K562 (cell line): ENCODE results near the gene UBL5. TPM values are rescaled to one million over a fixed set of nuclear protein-coding genes. Genes with fewer than 3 reads are reported as not detected.

Experiments used
- CBX1 ChIP-seq: sonication (generic); IDR thresholded peaks from 2 replicates; pipeline ENCODE4 v1.6.1; 2016; ENCODE audit warnings: antibody characterized with exemption, low read depth, mild to moderate bottlenecking
- CXXC5 ChIP-seq: fragments of 250-450 bp; sonication (Bioruptor Pico); IDR thresholded peaks from 2 replicates; pipeline ENCODE4 v1.8.0; 2022; ENCODE audit warnings: inconsistent platforms, mild to moderate bottlenecking, moderate library complexity
- GTF2F1 ChIP-seq: IDR thresholded peaks from 2 replicates; pipeline ENCODE4 v1.6.1; 2011; ENCODE audit warnings: low read depth, low read length, improper control_type of control experiment
- HDAC6 ChIP-seq: IDR thresholded peaks from 2 replicates; pipeline ENCODE4 v1.6.1; 2012; ENCODE audit warnings: low read depth, mild to moderate bottlenecking, control low read depth, inconsistent platforms, low read length, moderate library complexity
- IRF1 ChIP-seq: sonication (generic); formaldehyde crosslinking; IDR thresholded peaks from 2 replicates; pipeline ENCODE4 v1.8.0; 2022; ENCODE audit warnings: missing genetic modification reagents, mild to moderate bottlenecking, borderline replicate concordance
- KAT7 ChIP-seq: sonication (generic); formaldehyde crosslinking; IDR thresholded peaks from 2 replicates; pipeline ENCODE4 v1.8.0; 2022; ENCODE audit warnings: missing genetic modification reagents, mild to moderate bottlenecking, borderline replicate concordance
- MTA3 ChIP-seq: fragments of 450-650 bp; formaldehyde crosslinking; IDR thresholded peaks from 2 replicates; pipeline ENCODE4 v1.6.1; 2017; ENCODE audit warnings: mild to moderate bottlenecking, borderline replicate concordance
- POLR2AphosphoS5 ChIP-seq: IDR thresholded peaks from 2 replicates; pipeline ENCODE4 v1.6.1; 2011; ENCODE audit warnings: mild to moderate bottlenecking, low read depth, low read length, moderate library complexity; ENCODE audit not compliant: control insufficient read depth, insufficient read depth
- SMAD4 ChIP-seq: fragments of 250-450 bp; sonication (Bioruptor Pico); conservative IDR thresholded peaks from 2 replicates; pipeline ENCODE4 v1.8.0; 2021; ENCODE audit warnings: inconsistent platforms, mild to moderate bottlenecking, moderate library complexity
- SRSF7 ChIP-seq: fragments of 200-400 bp; formaldehyde crosslinking; optimal IDR thresholded peaks from 2 replicates; pipeline ENCODE3; 2017; ENCODE audit warnings: mild to moderate bottlenecking, low read depth, low read length
- THAP12 ChIP-seq: fragments of 250-450 bp; sonication (Bioruptor Pico); IDR thresholded peaks from 2 replicates; pipeline ENCODE4 v1.9.0; 2021; ENCODE audit warnings: mild to moderate bottlenecking, inconsistent platforms
- ZBTB2 ChIP-seq: fragments of 450-650 bp; IDR thresholded peaks from 2 replicates; pipeline ENCODE4 v1.6.1; 2016; ENCODE audit warnings: antibody characterized with exemption
- ZNF174 ChIP-seq: fragments of 250-450 bp; sonication (Bioruptor Pico); IDR thresholded peaks from 2 replicates; pipeline ENCODE4 v1.4.0; 2020; ENCODE audit warnings: mild to moderate bottlenecking
- ZNF232 ChIP-seq: sonication (generic); formaldehyde crosslinking; IDR thresholded peaks from 2 replicates; pipeline ENCODE4 v1.8.0; 2022; ENCODE audit warnings: mild to moderate bottlenecking, missing genetic modification reagents
- ZNF263 ChIP-seq: sonication (generic); formaldehyde crosslinking; IDR thresholded peaks from 2 replicates; pipeline ENCODE4 v1.8.0; 2022; ENCODE audit warnings: mild to moderate bottlenecking, missing genetic modification reagents, borderline replicate concordance
- ZNF274 ChIP-seq: IDR thresholded peaks from 2 replicates; pipeline ENCODE4 v1.6.1; 2011; ENCODE audit warnings: low read depth, mild to moderate bottlenecking, low read length, moderate library complexity, borderline replicate concordance
- polyA plus RNA-seq, 8 experiments: library from polyadenylated mRNA; depleted of rRNA in 4 of 8; stranded (reverse) in 5 of 8; unstranded in 3 of 8; fragments of >200 nt; fragmentation: Nextera tagmentation in 2 of 8; fragmentation: Illumina TruSeq in 1 of 8; extraction: Ambion mirVana in 2 of 8; extraction: Trizol in 1 of 8; gene quantifications; 2 replicates each; pipeline versions ENCODE4 v1.2.1 to v1.2.3, GENCODE V29; 2011 to 2014; ENCODE audit warnings: inconsistent platforms in 1 of 8, missing spikeins in 1 of 8
- total RNA-seq, 7 experiments: library from RNA; depleted of rRNA in 6 of 7; stranded (reverse); fragments of >200 nt in 6 of 7; fragmentation: Illumina TruSeq in 2 of 7; extraction: Trizol in 2 of 7; gene quantifications; 2 replicates each; pipeline versions ENCODE4 v1.2.1 to v1.2.3, GENCODE V29; 2011 to 2021; ENCODE audit warnings: low replicate concordance in 1 of 7
- TF ChIP-seq, protein P1 (sequence below): sonication (generic); IDR thresholded peaks from 2 replicates; pipeline ENCODE4 v1.6.1; 2016
- TF ChIP-seq, protein P2 (sequence below): fragments of 450-650 bp; formaldehyde crosslinking; IDR thresholded peaks from 2 replicates; pipeline ENCODE4 v1.4.0; 2022; ENCODE audit warnings: missing genetic modification characterization
- TF ChIP-seq, protein P3 (sequence below): IDR thresholded peaks from 2 replicates; pipeline ENCODE4 v1.6.1; 2011; ENCODE audit not compliant: insufficient read length; ENCODE audit errors: extremely low read depth
- TF ChIP-seq, protein P4 (sequence below): fragments of 250-450 bp; sonication (Bioruptor Pico); IDR thresholded peaks from 2 replicates; pipeline ENCODE4 v1.8.0; 2021; ENCODE audit warnings: borderline replicate concordance, mild to moderate bottlenecking, moderate library complexity; ENCODE audit not compliant: poor library complexity, severe bottlenecking

The UBL5 gene
- total and polyA plus RNA-seq, 9 of the 15 experiments (the other 6 are each of a cell fraction or from before 2014, with no cell fraction given) = 410 to 1,266 (median 613) TPM

DNA sequence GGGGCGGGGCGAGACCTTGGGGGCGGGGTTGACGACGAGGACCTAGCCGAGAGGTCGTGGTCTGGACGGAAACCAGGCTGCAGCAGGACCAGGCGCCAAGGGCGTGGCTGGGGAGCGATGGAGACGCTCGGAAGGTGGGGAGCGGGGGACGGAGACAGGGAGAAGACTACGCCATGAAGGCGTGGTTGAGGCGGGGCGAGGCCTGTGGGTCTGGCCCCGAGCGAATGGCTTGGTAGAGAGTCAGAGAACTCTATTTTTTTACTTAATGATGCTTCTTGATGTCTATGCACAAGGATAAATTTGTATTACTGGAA, 8.2 kb upstream of the UBL5 start (continued):
- no peak for TF ChIP-seq IRF1 (CRISPR knock-in tag)
- TF ChIP-seq ZBTB2 = no peak
- no peak for TF ChIP-seq ZNF232 (CRISPR knock-in tag)
- TF ChIP-seq, protein P1, sequence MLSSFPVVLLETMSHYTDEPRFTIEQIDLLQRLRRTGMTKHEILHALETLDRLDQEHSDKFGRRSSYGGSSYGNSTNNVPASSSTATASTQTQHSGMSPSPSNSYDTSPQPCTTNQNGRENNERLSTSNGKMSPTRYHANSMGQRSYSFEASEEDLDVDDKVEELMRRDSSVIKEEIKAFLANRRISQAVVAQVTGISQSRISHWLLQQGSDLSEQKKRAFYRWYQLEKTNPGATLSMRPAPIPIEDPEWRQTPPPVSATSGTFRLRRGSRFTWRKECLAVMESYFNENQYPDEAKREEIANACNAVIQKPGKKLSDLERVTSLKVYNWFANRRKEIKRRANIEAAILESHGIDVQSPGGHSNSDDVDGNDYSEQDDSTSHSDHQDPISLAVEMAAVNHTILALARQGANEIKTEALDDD = no peak
- TF ChIP-seq CBX1 = no peak
- TF ChIP-seq, protein P2, sequence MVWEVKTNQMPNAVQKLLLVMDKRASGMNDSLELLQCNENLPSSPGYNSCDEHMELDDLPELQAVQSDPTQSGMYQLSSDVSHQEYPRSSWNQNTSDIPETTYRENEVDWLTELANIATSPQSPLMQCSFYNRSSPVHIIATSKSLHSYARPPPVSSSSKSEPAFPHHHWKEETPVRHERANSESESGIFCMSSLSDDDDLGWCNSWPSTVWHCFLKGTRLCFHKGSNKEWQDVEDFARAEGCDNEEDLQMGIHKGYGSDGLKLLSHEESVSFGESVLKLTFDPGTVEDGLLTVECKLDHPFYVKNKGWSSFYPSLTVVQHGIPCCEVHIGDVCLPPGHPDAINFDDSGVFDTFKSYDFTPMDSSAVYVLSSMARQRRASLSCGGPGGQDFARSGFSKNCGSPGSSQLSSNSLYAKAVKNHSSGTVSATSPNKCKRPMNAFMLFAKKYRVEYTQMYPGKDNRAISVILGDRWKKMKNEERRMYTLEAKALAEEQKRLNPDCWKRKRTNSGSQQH (CRISPR knock-in tag) = no peak
- TF ChIP-seq THAP12 (CRISPR knock-in tag) = no peak
- TF ChIP-seq HDAC6 = no peak
- peak; percentile 60; the same call in 1 of the 2 replicates for TF ChIP-seq SMAD4 (CRISPR knock-in tag)
- TF ChIP-seq MTA3 = no peak
- no peak for TF ChIP-seq KAT7 (CRISPR knock-in tag)
- no peak for TF ChIP-seq ZNF274
- no peak for TF ChIP-seq SRSF7
- TF ChIP-seq ZNF263 = no peak
- no peak for TF ChIP-seq ZNF174 (CRISPR knock-in tag)
- TF ChIP-seq CXXC5 (CRISPR knock-in tag) = peak; percentile 67
- no peak for TF ChIP-seq POLR2AphosphoS5
- TF ChIP-seq, protein P3, sequence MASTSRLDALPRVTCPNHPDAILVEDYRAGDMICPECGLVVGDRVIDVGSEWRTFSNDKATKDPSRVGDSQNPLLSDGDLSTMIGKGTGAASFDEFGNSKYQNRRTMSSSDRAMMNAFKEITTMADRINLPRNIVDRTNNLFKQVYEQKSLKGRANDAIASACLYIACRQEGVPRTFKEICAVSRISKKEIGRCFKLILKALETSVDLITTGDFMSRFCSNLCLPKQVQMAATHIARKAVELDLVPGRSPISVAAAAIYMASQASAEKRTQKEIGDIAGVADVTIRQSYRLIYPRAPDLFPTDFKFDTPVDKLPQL = no peak
- TF ChIP-seq, protein P4, sequence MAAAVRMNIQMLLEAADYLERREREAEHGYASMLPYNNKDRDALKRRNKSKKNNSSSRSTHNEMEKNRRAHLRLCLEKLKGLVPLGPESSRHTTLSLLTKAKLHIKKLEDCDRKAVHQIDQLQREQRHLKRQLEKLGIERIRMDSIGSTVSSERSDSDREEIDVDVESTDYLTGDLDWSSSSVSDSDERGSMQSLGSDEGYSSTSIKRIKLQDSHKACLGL (CRISPR knock-in tag) = no peak
- TF ChIP-seq GTF2F1 = no peak
